Epithelial cell of proximal tubule (primary cell): ENCODE results near the gene RIPPLY3. TPM values are rescaled to one million over a fixed set of nuclear protein-coding genes. Genes with fewer than 3 reads are reported as not detected.

Experiments
- DNase-seq: peaks from one replicate; pipeline ENCODE4 v3.0.0-alpha.2; 2011; ENCODE audit warnings: low read depth
- H3K4me3 ChIP-seq: 2 replicates; pipeline ENCODE4 v1.5.1; 2011; ENCODE audit warnings: low read depth, mild to moderate bottlenecking, low read length
- total RNA-seq: library from RNA; depleted of rRNA; stranded (reverse); fragments of >200 nt; gene quantifications from 2 replicates; pipeline ENCODE4 v1.2.3, GENCODE V29; 2015
- TF ChIP-seq, protein P1 (sequence below): conservative IDR thresholded peaks from 2 replicates; pipeline ENCODE4 v1.5.1; 2012; ENCODE audit warnings: low read depth, mild to moderate bottlenecking, low read length

The RIPPLY3 gene
- total RNA-seq, 1 donor from 2014 or later, result 5.1 TPM

DNA sequence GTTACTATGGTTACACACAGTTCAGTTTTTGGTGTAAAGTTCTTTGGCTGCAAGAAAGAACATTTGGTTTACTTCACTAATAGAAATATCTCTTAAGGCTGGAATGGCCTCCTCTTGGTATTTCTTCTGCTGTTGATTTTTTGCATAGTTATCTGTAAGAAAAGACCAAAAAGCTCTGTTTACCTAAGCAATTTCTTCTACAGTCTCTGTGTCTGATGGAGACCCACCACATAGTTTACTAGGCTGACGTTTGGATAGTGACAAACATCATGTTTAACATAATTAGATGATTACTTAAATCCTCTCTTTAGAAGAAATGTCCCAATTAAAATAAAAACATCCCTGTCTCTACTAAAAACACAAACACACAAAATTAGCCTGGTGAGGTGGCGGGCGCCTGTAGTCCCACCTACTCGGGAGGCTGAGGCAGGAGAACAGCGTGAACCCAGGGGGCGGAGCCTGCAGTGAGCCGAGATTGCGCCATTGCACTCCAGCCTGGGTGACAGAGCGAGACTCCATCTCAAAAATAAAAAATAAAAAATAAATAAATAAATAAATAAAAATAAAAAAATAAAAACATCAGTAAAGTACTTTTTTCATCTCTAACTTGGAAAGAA is 59.2 kb downstream of the RIPPLY3 start:
- TF ChIP-seq, protein P1, sequence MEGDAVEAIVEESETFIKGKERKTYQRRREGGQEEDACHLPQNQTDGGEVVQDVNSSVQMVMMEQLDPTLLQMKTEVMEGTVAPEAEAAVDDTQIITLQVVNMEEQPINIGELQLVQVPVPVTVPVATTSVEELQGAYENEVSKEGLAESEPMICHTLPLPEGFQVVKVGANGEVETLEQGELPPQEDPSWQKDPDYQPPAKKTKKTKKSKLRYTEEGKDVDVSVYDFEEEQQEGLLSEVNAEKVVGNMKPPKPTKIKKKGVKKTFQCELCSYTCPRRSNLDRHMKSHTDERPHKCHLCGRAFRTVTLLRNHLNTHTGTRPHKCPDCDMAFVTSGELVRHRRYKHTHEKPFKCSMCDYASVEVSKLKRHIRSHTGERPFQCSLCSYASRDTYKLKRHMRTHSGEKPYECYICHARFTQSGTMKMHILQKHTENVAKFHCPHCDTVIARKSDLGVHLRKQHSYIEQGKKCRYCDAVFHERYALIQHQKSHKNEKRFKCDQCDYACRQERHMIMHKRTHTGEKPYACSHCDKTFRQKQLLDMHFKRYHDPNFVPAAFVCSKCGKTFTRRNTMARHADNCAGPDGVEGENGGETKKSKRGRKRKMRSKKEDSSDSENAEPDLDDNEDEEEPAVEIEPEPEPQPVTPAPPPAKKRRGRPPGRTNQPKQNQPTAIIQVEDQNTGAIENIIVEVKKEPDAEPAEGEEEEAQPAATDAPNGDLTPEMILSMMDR, result no peak
- DNase-seq, result no peak
- no peak overlapping the region for H3K4me3 ChIP-seq

Other genes with a start within 250 kb of the RIPPLY3 start
- 18.7 and 21.0 TPM in 2 replicates for gene HLCS, start 40.0 kb upstream of the RIPPLY3 start, total RNA-seq
- gene PIGP, start 66.4 kb downstream of the RIPPLY3 start, total RNA-seq, result 7.7 and 13.5 TPM in 2 replicates
- gene TTC3, start 66.6 kb downstream of the RIPPLY3 start, total RNA-seq, result 64.2 and 74.1 TPM in 2 replicates